HCT116 (cell line): ENCODE measurements around the gene RNF114. TPM values are rescaled to one million over a fixed set of nuclear protein-coding genes. Genes with fewer than 3 reads are reported as not detected.

Experiments used
- ATAC-seq: fragments of 200-7000 bp; cut with Tn5 transposase; 2 replicates; pipeline ENCODE4 v1.9.1; 2020; ENCODE audit warnings: mild to moderate bottlenecking, moderate library complexity
- BruUV-seq: library from RNA; stranded (reverse); fragments of 400-500 nt; replicated peaks from 2 replicates; lab custom pipeline; 2021; lab: Mats Ljungman, UMichigan
- CTCF ChIA-PET: fragments of 300-600 bp; sonication (Branson Sonifier 250); formaldehyde crosslinking; loops from one replicate; lab custom pipeline; 2021; ENCODE audit warnings: antibody characterized with exemption; lab: Charles Lee
- POLR2A ChIA-PET: fragments of 300-600, 350-600 bp; sonication (Branson Sonifier 250); formaldehyde crosslinking; loops from one replicate; lab custom pipeline; 2021; ENCODE audit warnings: antibody characterized with exemption; lab: Charles Lee
- RAD21 ChIA-PET, 2 experiments: fragments of 300-600 bp; sonication (Branson Sonifier 250); formaldehyde crosslinking; loops; one replicate each; lab custom pipeline; 2023; ENCODE audit warnings: low total read pairs in 2 of 2; ENCODE audit not compliant: uncharacterized antibody in 2 of 2, unreplicated experiment in 2 of 2, low non-redundant PET in 1 of 2; lab: Charles Lee
- DNase-seq: peaks from one replicate; pipeline ENCODE4 v3.0.0-alpha.2; 2010; ENCODE audit warnings: low read depth, low spot score
- H2AFZ ChIP-seq: fragments of 200-600 bp; shearing (Covaris generic), sonication (generic); 2 replicates; pipeline ENCODE4 v1.6.1; 2017; ENCODE audit warnings: low read depth, mixed run types, mixed read lengths, antibody characterized with exemption, low read length; ENCODE audit not compliant: poor library complexity, severe bottlenecking
- H3K27ac ChIP-seq: 2 replicates; pipeline ENCODE4 v1.5.1; 2012; ENCODE audit warnings: low read depth, low read length
- H3K27me3 ChIP-seq: fragments of 200-600 bp; sonication (generic); 2 replicates; pipeline ENCODE4 v1.6.1; 2016; ENCODE audit warnings: mixed run types, low read length, mixed read lengths; ENCODE audit not compliant: insufficient read depth
- H3K36me3 ChIP-seq, 2 experiments: fragments of 200-500 bp in 1 of 2; fragments of 200-600 bp in 1 of 2; sonication (Bioruptor generic) in 1 of 2; sonication (generic) in 1 of 2; 2 replicates each; pipeline versions ENCODE4 v1.5.1 to v1.6.1; 2014 to 2016; ENCODE audit warnings: low read length in 2 of 2, inconsistent platforms in 1 of 2, mixed read lengths in 1 of 2, mixed run types in 1 of 2; ENCODE audit not compliant: insufficient read depth in 2 of 2, control insufficient read depth in 1 of 2
- H3K4me1 ChIP-seq, 2 experiments: fragments of 200-600 bp in 1 of 2; sonication (generic) in 1 of 2; 2 replicates each; pipeline versions ENCODE4 v1.5.1 to v1.6.1; 2012 to 2017; ENCODE audit warnings: low read length in 2 of 2, inconsistent platforms in 1 of 2, mild to moderate bottlenecking in 1 of 2, mixed read lengths in 1 of 2, mixed run types in 1 of 2, moderate library complexity in 1 of 2; ENCODE audit not compliant: insufficient read depth in 2 of 2, control insufficient read depth in 1 of 2
- H3K4me2 ChIP-seq: fragments of 200-600 bp; sonication (generic); 2 replicates; pipeline ENCODE4 v1.6.1; 2017; ENCODE audit warnings: mixed run types, low read length, mixed read lengths
- H3K4me3 ChIP-seq, 2 experiments: fragments of 200-600 bp in 1 of 2; sonication (generic) in 1 of 2; replicated peaks in 1 of 2; 2 replicates each; pipeline ENCODE4 v1.5.1; 2011 to 2016; ENCODE audit warnings: low read length in 2 of 2, control low read depth in 1 of 2, low read depth in 1 of 2, mild to moderate bottlenecking in 1 of 2, mixed read lengths in 1 of 2, mixed run types in 1 of 2
- H3K79me2 ChIP-seq: fragments of 200-600 bp; sonication (generic); 2 replicates; pipeline ENCODE4 v1.6.1; 2017; ENCODE audit warnings: mild to moderate bottlenecking, mixed run types, low read length, moderate library complexity, mixed read lengths; ENCODE audit not compliant: insufficient read depth
- H3K9ac ChIP-seq: fragments of 200-600 bp; sonication (generic); 2 replicates; pipeline ENCODE4 v1.6.1; 2016; ENCODE audit warnings: low read length, mixed read lengths
- H3K9me2 ChIP-seq: fragments of 200-600 bp; sonication (generic), shearing (Covaris generic); 2 replicates; pipeline ENCODE4 v1.6.1; 2017; ENCODE audit warnings: mixed run types, mild to moderate bottlenecking, moderate library complexity; ENCODE audit not compliant: insufficient read depth
- H3K9me3 ChIP-seq, 2 experiments: fragments of 200-500 bp in 1 of 2; fragments of 200-600 bp in 1 of 2; sonication (Bioruptor generic) in 1 of 2; sonication (generic) in 1 of 2; 2 replicates each; pipeline ENCODE4 v1.6.1; 2014 to 2017; ENCODE audit warnings: low read length in 2 of 2, mixed read lengths in 2 of 2, inconsistent platforms in 1 of 2, low read depth in 1 of 2, mild to moderate bottlenecking in 1 of 2, mixed run types in 1 of 2, moderate library complexity in 1 of 2; ENCODE audit not compliant: control insufficient read depth in 1 of 2, insufficient read depth in 1 of 2
- H4K20me1 ChIP-seq: fragments of 200-600 bp; sonication (generic), shearing (Covaris generic); 2 replicates; pipeline ENCODE4 v1.6.1; 2017; ENCODE audit warnings: mixed run types, mild to moderate bottlenecking, moderate library complexity; ENCODE audit not compliant: insufficient read depth
- ATF3 ChIP-seq: IDR thresholded peaks from 2 replicates; pipeline ENCODE4 v1.6.1; 2012
- CEBPB ChIP-seq: IDR thresholded peaks from 2 replicates; pipeline ENCODE4 v1.6.1; 2012; ENCODE audit warnings: low read depth
- CTCF ChIP-seq, 3 experiments: fragments of 200-600 bp in 1 of 3; sonication (generic) in 1 of 3; IDR thresholded peaks in 2 of 3; conservative IDR thresholded peaks in 1 of 3; 2 replicates each; pipeline ENCODE4 v1.5.1; 2012 to 2017; ENCODE audit warnings: low read depth in 2 of 3, low read length in 2 of 3, antibody characterized with exemption in 1 of 3, borderline replicate concordance in 1 of 3, control low read depth in 1 of 3, mild to moderate bottlenecking in 1 of 3, mixed read lengths in 1 of 3, mixed run types in 1 of 3, moderate library complexity in 1 of 3; ENCODE audit not compliant: insufficient read depth in 1 of 3
- EGR1 ChIP-seq: IDR thresholded peaks from 2 replicates; pipeline ENCODE4 v1.6.1; 2012; ENCODE audit warnings: low read depth
- ELF1 ChIP-seq: IDR thresholded peaks from 2 replicates; pipeline ENCODE4 v1.6.1; 2012; ENCODE audit warnings: low read depth, borderline replicate concordance
- EZH2 ChIP-seq: fragments of 200-600 bp; sonication (generic); IDR thresholded peaks from 2 replicates; pipeline ENCODE4 v1.6.1; 2017; ENCODE audit warnings: antibody characterized with exemption, mixed run types
- EZH2phosphoT487 ChIP-seq: fragments of 200-600 bp; IDR thresholded peaks from 2 replicates; pipeline ENCODE4 v1.6.1; 2018; ENCODE audit warnings: antibody characterized with exemption, borderline replicate concordance
- FOSL1 ChIP-seq: IDR thresholded peaks from 2 replicates; pipeline ENCODE4 v1.6.1; 2012; ENCODE audit warnings: low read depth
- JUND ChIP-seq: IDR thresholded peaks from 2 replicates; pipeline ENCODE4 v1.6.1; 2012
- MAX ChIP-seq: IDR thresholded peaks from 2 replicates; pipeline ENCODE4 v1.6.1; 2012
- POLR2A ChIP-seq: IDR thresholded peaks from 2 replicates; pipeline ENCODE4 v1.7.0; 2011; ENCODE audit warnings: borderline replicate concordance; ENCODE audit not compliant: insufficient read depth, insufficient read length; ENCODE audit errors: extremely low read depth
- POLR2AphosphoS5 ChIP-seq: IDR thresholded peaks from 2 replicates; pipeline ENCODE4 v1.6.1; 2011; ENCODE audit warnings: mild to moderate bottlenecking, low read depth, low read length, moderate library complexity
- RAD21 ChIP-seq: IDR thresholded peaks from 2 replicates; pipeline ENCODE4 v1.6.1; 2012; ENCODE audit warnings: low read depth, mild to moderate bottlenecking
- SIN3A ChIP-seq: IDR thresholded peaks from 2 replicates; pipeline ENCODE4 v1.6.1; 2012; ENCODE audit warnings: low read depth
- SRF ChIP-seq: IDR thresholded peaks from 2 replicates; pipeline ENCODE4 v1.6.1; 2012; ENCODE audit warnings: low read depth
- TCF7L2 ChIP-seq: IDR thresholded peaks from 2 replicates; pipeline ENCODE4 v1.7.0; 2011; ENCODE audit warnings: borderline replicate concordance, inconsistent platforms; ENCODE audit not compliant: insufficient read depth, insufficient read length; ENCODE audit errors: extremely low read depth
- ZBTB33 ChIP-seq: IDR thresholded peaks from 2 replicates; pipeline ENCODE4 v1.6.1; 2011; ENCODE audit warnings: mild to moderate bottlenecking, low read length, moderate library complexity; ENCODE audit not compliant: insufficient replicate concordance; ENCODE audit errors: extremely low read depth
- ZFX ChIP-seq: fragments of 450-650 bp; IDR thresholded peaks from 2 replicates; pipeline ENCODE4 v1.6.1; 2017
- intact Hi-C: fragments of 100-400 bp; cut with micrococcal nuclease; formaldehyde crosslinking; loops from 2 replicates; pipeline ENCODE4 v1.10.0; 2022
- total RNA-seq: library from RNA; stranded (reverse); gene quantifications from one replicate; pipeline ENCODE4 v1.2.1, GENCODE V29; 2021; ENCODE audit not compliant: unreplicated experiment

RNF114 gene
- total RNA-seq, 1 experiment from 2014 or later = 66.8 TPM

- no peak for TF ChIP-seq CTCF (IDR thresholded peaks at IDR 0.05 in 2 of 3, conservative IDR thresholded peaks at IDR 0.05 in 1 of 3; ENCODE audit: borderline replicate concordance in 1 of 3, insufficient read depth in 1 of 3, low read depth in 2 of 3, low read length in 2 of 3)
- TF ChIP-seq SRF = no peak
- TF ChIP-seq TCF7L2 = no peak
- no peak for TF ChIP-seq ELF1
- TF ChIP-seq FOSL1 = no peak
- TF ChIP-seq ZFX = no peak
- no peak for TF ChIP-seq EGR1
- TF ChIP-seq EZH2 = no peak
- TF ChIP-seq SIN3A = no peak
- no peak for TF ChIP-seq POLR2A
- no peak for TF ChIP-seq RAD21
- no peak for TF ChIP-seq ATF3
- no peak for TF ChIP-seq POLR2AphosphoS5
These were observed 7.1 kb upstream of the RNF114 start (continued) for GRCh38 chr20:49929142-49929494.

- ATAC-seq (peak; percentile 28), DNase-seq (no peak)
- H3K4me3 ChIP-seq = peak overlapping the region; percentile 38 to 96
- ChIA-PET POLR2A (interaction anchor here (0.7 to 1.3 kb wide), 3 partner anchors 20 to 592 kb away, joined by 3 read pairs; no protein-coding TSS in a partner anchor), RAD21 (no interaction called here), CTCF (interaction anchor here (0.8 to 3.0 kb wide), 6 partner anchors 29 to 327 kb away, joined by 3 to 10 read pairs (median 4); no protein-coding TSS in a partner anchor)
- H2AFZ ChIP-seq = peak overlapping the region; percentile 98
- no TSS peak for BruUV-seq
- H3K9ac ChIP-seq = peak overlapping the region; percentile 41
- no peaks in the 10 kb centered on the region for H3K9me2 ChIP-seq
- intact Hi-C loops = loop anchor here (1.0 kb wide), 1 partner anchor 7 kb away; no protein-coding TSS in a partner anchor
- H3K4me1 ChIP-seq = peaks cover 18 to 27% of the 10 kb centered on the region in 2 experiments
- no peaks in the 10 kb centered on the region for H3K27me3 ChIP-seq
- peaks cover 0 to 6% of the 10 kb centered on the region in 2 experiments; a peak in 1 of 4 replicates for H3K36me3 ChIP-seq
- H3K9me3 ChIP-seq = no peaks in the 10 kb centered on the region
- peaks cover 44% of the 10 kb centered on the region for H3K79me2 ChIP-seq
- no peaks in the 10 kb centered on the region for H4K20me1 ChIP-seq
- peak overlapping the region; percentile 75 for H3K4me2 ChIP-seq
- H3K27ac ChIP-seq = no peak overlapping the region
- no peak for TF ChIP-seq EGR1
- TF ChIP-seq ZBTB33 = no peak
- no peak for TF ChIP-seq CEBPB
- no peak for TF ChIP-seq JUND
- TF ChIP-seq POLR2A = no peak
- TF ChIP-seq FOSL1 = no peak
- no peak for TF ChIP-seq ATF3
- no peak for TF ChIP-seq MAX
- no peak for TF ChIP-seq POLR2AphosphoS5
- no peak for TF ChIP-seq EZH2phosphoT487
These were observed 448 bp upstream of the RNF114 start for GRCh38 chr20:49935746-49936152.
